Adrenal gland (tissue), 5 donors: ENCODE measurements around the gene PPIL3.

Experiments
- CTCF ChIP-seq, 6 experiments: fragments of 450-650 bp in 4 of 6; fragments of 200-600 bp in 2 of 6; sonication (generic) in 1 of 6; IDR thresholded peaks; 1 replicate in 5 of 6; 2 replicates in 1 of 6; pipeline versions ENCODE4 v1.5.1 to v1.8.0; 2016 to 2021; ENCODE audit warnings: antibody characterized with exemption in 6 of 6, mild to moderate bottlenecking in 2 of 6, moderate library complexity in 1 of 6
- POLR2A ChIP-seq, 2 donors: fragments of 450-650 bp; IDR thresholded peaks; one replicate each; pipeline ENCODE4 v1.6.1; 2017; ENCODE audit warnings: antibody characterized with exemption in 2 of 2, mild to moderate bottlenecking in 2 of 2, moderate library complexity in 1 of 2
- donor health status: DM: no; HTN: no; CAD: no.

GRCh38 chr2:200856806-200857205 lies 32.1 kb downstream of the PPIL3 start:
- TF ChIP-seq CTCF (IDR thresholded peaks at IDR 0.05) (no peak), POLR2A (IDR thresholded peaks at IDR 0.05) (no peak)
